Measurements from ENCODE around the gene STK32C. TPM values are rescaled to one million over a fixed set of nuclear protein-coding genes. Genes with fewer than 3 reads are reported as not detected.

Gene STK32C
- total and polyA plus RNA-seq, 2 of the 4 experiments (the other 2 are of a cell fraction): 5.0 to 8.3 TPM

- intact Hi-C loops (cut with micrococcal nuclease): no loop called here
- no peak overlapping the region for H3K14ac ChIP-seq (replicated peaks; ENCODE audit: low read depth, low read length)
- no peak overlapping the region for H3K4ac ChIP-seq (ENCODE audit: low read depth, low read length)
- H2AFZ ChIP-seq (replicated peaks; ENCODE audit: low read length, poor library complexity): no peak overlapping the region
- no peak overlapping the region for H2BK5ac ChIP-seq (ENCODE audit: low read depth, low read length, poor library complexity, severe bottlenecking)
- dilution Hi-C loops (cut with HindIII; ENCODE audit: low sequenced_read_pairs, unreplicated experiment): no loop called here
- H3K36me3 ChIP-seq (ENCODE audit: control insufficient read depth, insufficient read depth, low read length): no peaks in the 10 kb centered on the region
- no peak overlapping the region for H2BK20ac ChIP-seq (ENCODE audit: low read depth, low read length)
- no peak overlapping the region for H2AK9ac ChIP-seq (replicated peaks; ENCODE audit: low read depth, low read length, poor library complexity)
- no peak for DNase-seq
- H4K8ac ChIP-seq (ENCODE audit: low read depth in 2 of 2, low read length in 2 of 2): no peak overlapping the region
- no peak overlapping the region for H3K4me3 ChIP-seq (ENCODE audit: insufficient read depth, low read depth, low read length)
- H3K4me1 ChIP-seq (ENCODE audit: control insufficient read depth, insufficient read depth, low read length): no peaks in the 10 kb centered on the region
- in situ Hi-C loops (cut with MboI; ENCODE audit: low sequenced_read_pairs): no loop called here
- no peaks in the 10 kb centered on the region; the same call in 1 of the 2 replicates for H3K9me3 ChIP-seq (ENCODE audit: control insufficient read depth, insufficient read depth, low read length)
- no peak overlapping the region for H3K4me2 ChIP-seq (ENCODE audit: low read depth, low read length)
- H3K27me3 ChIP-seq (ENCODE audit: control insufficient read depth, insufficient read depth, low read length): peaks cover 30% of the 10 kb centered on the region
- no peaks in the 10 kb centered on the region; the same call in 1 of the 2 replicates for H4K20me1 ChIP-seq (ENCODE audit: insufficient read depth, low read length)
- ChIA-PET CTCF (no interaction called here), POLR2A (ENCODE audit: unreplicated experiment) (no interaction called here)
- H4K91ac ChIP-seq (ENCODE audit: insufficient read depth, low read depth, low read length): no peak overlapping the region
- no peak for ATAC-seq (ENCODE audit: low read depth)
- no TSS peak for BruUV-seq (replicated peaks)
- TF ChIP-seq USF2 (IDR thresholded peaks at IDR 0.05; ENCODE audit: low read depth, low read length): no peak
- no peak for TF ChIP-seq MAZ (IDR thresholded peaks at IDR 0.05; ENCODE audit: borderline replicate concordance, low read depth, low read length)
- TF ChIP-seq RCOR1 (IDR thresholded peaks at IDR 0.05; ENCODE audit: insufficient replicate concordance, low read length): no peak
- TF ChIP-seq POLR2A (IDR thresholded peaks at IDR 0.05; ENCODE audit: low read depth, low read length): no peak
- TF ChIP-seq NFE2L2 (IDR thresholded peaks at IDR 0.05; ENCODE audit: low read depth, low read length): no peak
- no peak for TF ChIP-seq RFX5 (IDR thresholded peaks at IDR 0.05; ENCODE audit: low read depth, low read length)
- TF ChIP-seq CHD1 (IDR thresholded peaks at IDR 0.05; ENCODE audit: low read depth, low read length): no peak
- TF ChIP-seq RAD21 (IDR thresholded peaks at IDR 0.05; ENCODE audit: low read length): no peak
- no peak for TF ChIP-seq CEBPB (IDR thresholded peaks at IDR 0.05; ENCODE audit: low read depth, low read length)
- TF ChIP-seq MXI1 (IDR thresholded peaks at IDR 0.05; ENCODE audit: borderline replicate concordance, low read depth, low read length): no peak
- TF ChIP-seq, protein P1, sequence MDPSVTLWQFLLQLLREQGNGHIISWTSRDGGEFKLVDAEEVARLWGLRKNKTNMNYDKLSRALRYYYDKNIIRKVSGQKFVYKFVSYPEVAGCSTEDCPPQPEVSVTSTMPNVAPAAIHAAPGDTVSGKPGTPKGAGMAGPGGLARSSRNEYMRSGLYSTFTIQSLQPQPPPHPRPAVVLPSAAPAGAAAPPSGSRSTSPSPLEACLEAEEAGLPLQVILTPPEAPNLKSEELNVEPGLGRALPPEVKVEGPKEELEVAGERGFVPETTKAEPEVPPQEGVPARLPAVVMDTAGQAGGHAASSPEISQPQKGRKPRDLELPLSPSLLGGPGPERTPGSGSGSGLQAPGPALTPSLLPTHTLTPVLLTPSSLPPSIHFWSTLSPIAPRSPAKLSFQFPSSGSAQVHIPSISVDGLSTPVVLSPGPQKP (IDR thresholded peaks at IDR 0.05; ENCODE audit: borderline replicate concordance, low read depth, low read length): no peak
- TF ChIP-seq, protein P2, sequence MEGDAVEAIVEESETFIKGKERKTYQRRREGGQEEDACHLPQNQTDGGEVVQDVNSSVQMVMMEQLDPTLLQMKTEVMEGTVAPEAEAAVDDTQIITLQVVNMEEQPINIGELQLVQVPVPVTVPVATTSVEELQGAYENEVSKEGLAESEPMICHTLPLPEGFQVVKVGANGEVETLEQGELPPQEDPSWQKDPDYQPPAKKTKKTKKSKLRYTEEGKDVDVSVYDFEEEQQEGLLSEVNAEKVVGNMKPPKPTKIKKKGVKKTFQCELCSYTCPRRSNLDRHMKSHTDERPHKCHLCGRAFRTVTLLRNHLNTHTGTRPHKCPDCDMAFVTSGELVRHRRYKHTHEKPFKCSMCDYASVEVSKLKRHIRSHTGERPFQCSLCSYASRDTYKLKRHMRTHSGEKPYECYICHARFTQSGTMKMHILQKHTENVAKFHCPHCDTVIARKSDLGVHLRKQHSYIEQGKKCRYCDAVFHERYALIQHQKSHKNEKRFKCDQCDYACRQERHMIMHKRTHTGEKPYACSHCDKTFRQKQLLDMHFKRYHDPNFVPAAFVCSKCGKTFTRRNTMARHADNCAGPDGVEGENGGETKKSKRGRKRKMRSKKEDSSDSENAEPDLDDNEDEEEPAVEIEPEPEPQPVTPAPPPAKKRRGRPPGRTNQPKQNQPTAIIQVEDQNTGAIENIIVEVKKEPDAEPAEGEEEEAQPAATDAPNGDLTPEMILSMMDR (conservative IDR thresholded peaks at IDR 0.05; ENCODE audit: low read depth, low read length): no peak
- no peaks in the 10 kb centered on the region for H3K9me1 ChIP-seq (ENCODE audit: insufficient read depth, low read length)
- H3K79me1 ChIP-seq (ENCODE audit: low read depth in 1 of 2, low read length in 2 of 2): no peaks in the 10 kb centered on the region
- H3K27ac ChIP-seq (ENCODE audit: insufficient read depth, low read length): no peak overlapping the region
- no peak overlapping the region for H3K23ac ChIP-seq (ENCODE audit: low read depth, low read length)
- no peak overlapping the region for H4K5ac ChIP-seq (ENCODE audit: low read depth, low read length)
- H3K56ac ChIP-seq (ENCODE audit: extremely low read depth, insufficient read depth, low read length): no peak overlapping the region
- H2BK120ac ChIP-seq (ENCODE audit: low read depth, low read length): no peak overlapping the region
- no peak overlapping the region for H2AK5ac ChIP-seq (ENCODE audit: low read depth, low read length)
- no peak overlapping the region for H3K9ac ChIP-seq (ENCODE audit: low read depth, low read length)
- H2BK15ac ChIP-seq (ENCODE audit: low read depth, low read length): no peak overlapping the region
- 64% methylated on average over 8 of the region's 19 CpGs; no CpG with 5 or more reads in 1 of the 2 experiments for WGBS, 2 experiments (ENCODE audit: extremely low coverage in 2 of 2, insufficient read length in 1 of 2)
- H3K18ac ChIP-seq (ENCODE audit: low read depth, low read length): no peak overlapping the region
Observed at GRCh38 chr10:132176623-132177500, 130.9 kb downstream of the STK32C start.
